CD4-positive, alpha-beta T cell (primary cell): ENCODE data around the gene CNNM3. TPM values are rescaled to one million over a fixed set of nuclear protein-coding genes. Genes with fewer than 3 reads are reported as not detected.

Experiments
- ATAC-seq: fragments of 200-7000 bp; cut with Tn5 transposase; one replicate; pipeline ENCODE4 v1.10.0; 2022; ENCODE audit warnings: mild to moderate bottlenecking; ENCODE audit not compliant: poor library complexity
- CTCF ChIA-PET: fragments of 350-600 bp; sonication (Branson Sonifier 250); formaldehyde crosslinking; loops from one replicate; lab custom pipeline; 2021; ENCODE audit warnings: antibody characterized with exemption, inconsistent platforms; lab: Charles Lee
- POLR2A ChIA-PET: fragments of 350-600 bp; sonication (Branson Sonifier 250); formaldehyde crosslinking; loops from one replicate; lab custom pipeline; 2021; ENCODE audit warnings: antibody characterized with exemption, inconsistent platforms; lab: Charles Lee
- DNase-seq, 14 experiments: peaks; one replicate each; pipeline ENCODE4 v3.0.0-alpha.2; 2013 to 2020; ENCODE audit warnings: mixed read lengths in 2 of 14
- H3K27ac ChIP-seq, 2 donors: one replicate each; pipeline versions ENCODE4 v1.5.1 to v1.7.0; 2013; ENCODE audit warnings: low read length in 2 of 2, low read depth in 1 of 2, mild to moderate bottlenecking in 1 of 2
- H3K27me3 ChIP-seq, 2 experiments: 1 replicate in 1 of 2; 2 replicates in 1 of 2; pipeline versions ENCODE4 v1.6.1 to v1.7.0; 2013; ENCODE audit warnings: low read length in 2 of 2, control low read depth in 1 of 2, mild to moderate bottlenecking in 1 of 2, moderate library complexity in 1 of 2; ENCODE audit not compliant: insufficient read depth in 2 of 2, control insufficient read depth in 1 of 2
- H3K36me3 ChIP-seq: one replicate; pipeline ENCODE4 v1.6.1; 2013; ENCODE audit warnings: low read length, control low read depth; ENCODE audit not compliant: insufficient read depth
- H3K4me1 ChIP-seq: one replicate; pipeline ENCODE4 v1.6.1; 2013; ENCODE audit warnings: low read length, control low read depth; ENCODE audit not compliant: insufficient read depth
- H3K4me3 ChIP-seq: one replicate; pipeline ENCODE4 v1.5.1; 2013; ENCODE audit warnings: mild to moderate bottlenecking, low read length, moderate library complexity
- H3K9me3 ChIP-seq, 2 experiments: 1 replicate in 1 of 2; 2 replicates in 1 of 2; pipeline versions ENCODE4 v1.6.1 to v1.7.0; 2013; ENCODE audit warnings: low read length in 2 of 2, mild to moderate bottlenecking in 2 of 2, control low read depth in 1 of 2, moderate library complexity in 1 of 2; ENCODE audit not compliant: control insufficient read depth in 1 of 2, insufficient read depth in 1 of 2
- H3K27ac Mint-ChIP-seq: one replicate; pipeline ENCODE4 v1.8.0; 2020; ENCODE audit warnings: mixed read lengths
- H3K27me3 Mint-ChIP-seq: one replicate; pipeline ENCODE4 v1.8.0; 2021; ENCODE audit warnings: mixed read lengths
- H3K36me3 Mint-ChIP-seq: one replicate; pipeline ENCODE4 v1.8.0; 2021; ENCODE audit warnings: low read depth, mixed read lengths
- H3K4me1 Mint-ChIP-seq: one replicate; pipeline ENCODE4 v1.8.0; 2021; ENCODE audit warnings: low read depth, mixed read lengths
- H3K4me3 Mint-ChIP-seq: one replicate; pipeline ENCODE4 v1.8.0; 2020; ENCODE audit warnings: mild to moderate bottlenecking, mixed read lengths
- H3K9me3 Mint-ChIP-seq: one replicate; pipeline ENCODE4 v1.8.0; 2020; ENCODE audit warnings: mixed read lengths
- CTCF ChIP-seq: fragments of 200-600 bp; IDR thresholded peaks from one replicate; pipeline ENCODE4 v1.8.0; 2022; ENCODE audit warnings: antibody characterized with exemption, mild to moderate bottlenecking
- intact Hi-C, 2 experiments: fragments of 100-400 bp; cut with DNase I in 1 of 2; cut with micrococcal nuclease in 1 of 2; formaldehyde crosslinking; loops; one replicate each; pipeline versions ENCODE4 v1.15.1 to v1.9.0; 2023 to 2025; cut with DNase I, micrococcal nuclease
- total RNA-seq, 174 experiments: library from RNA in 2 of 174; stranded (reverse) in 2 of 174; gene quantifications; one replicate each; pipeline ENCODE4 v1.2.3 and lab custom pipeline; 2021 to 2026

The CNNM3 gene
- total RNA-seq, 2 experiments from 2014 or later: 48.7 to 53.5 TPM

- TF ChIP-seq CTCF: no peak
- Histone ChIP-seq H3K9me3 (no peaks in the 10 kb centered on the region), H3K27me3 (no peaks in the 10 kb centered on the region), H3K27ac (no peak overlapping the region), H3K36me3 (peaks cover 20% of the 10 kb centered on the region), H3K4me1 (peaks cover 20% of the 10 kb centered on the region), H3K4me3 (no peak overlapping the region)
- ATAC-seq (no peak), DNase-seq (no peak)
- peaks cover 16% of the 10 kb centered on the region for H3K36me3 Mint-ChIP-seq
- no peaks in the 10 kb centered on the region for H3K4me1 Mint-ChIP-seq
- ChIA-PET CTCF (no interaction called here), POLR2A (no interaction called here)
- intact Hi-C loops: no loop called here
- no peaks in the 10 kb centered on the region for H3K9me3 Mint-ChIP-seq
- H3K4me3 Mint-ChIP-seq: no peak overlapping the region
- H3K27ac Mint-ChIP-seq: no peak overlapping the region
- H3K27me3 Mint-ChIP-seq: no peaks in the 10 kb centered on the region
Observed at GRCh38 chr2:96797066-96797625, 18.9 kb upstream of the CNNM3 start.

DNA sequence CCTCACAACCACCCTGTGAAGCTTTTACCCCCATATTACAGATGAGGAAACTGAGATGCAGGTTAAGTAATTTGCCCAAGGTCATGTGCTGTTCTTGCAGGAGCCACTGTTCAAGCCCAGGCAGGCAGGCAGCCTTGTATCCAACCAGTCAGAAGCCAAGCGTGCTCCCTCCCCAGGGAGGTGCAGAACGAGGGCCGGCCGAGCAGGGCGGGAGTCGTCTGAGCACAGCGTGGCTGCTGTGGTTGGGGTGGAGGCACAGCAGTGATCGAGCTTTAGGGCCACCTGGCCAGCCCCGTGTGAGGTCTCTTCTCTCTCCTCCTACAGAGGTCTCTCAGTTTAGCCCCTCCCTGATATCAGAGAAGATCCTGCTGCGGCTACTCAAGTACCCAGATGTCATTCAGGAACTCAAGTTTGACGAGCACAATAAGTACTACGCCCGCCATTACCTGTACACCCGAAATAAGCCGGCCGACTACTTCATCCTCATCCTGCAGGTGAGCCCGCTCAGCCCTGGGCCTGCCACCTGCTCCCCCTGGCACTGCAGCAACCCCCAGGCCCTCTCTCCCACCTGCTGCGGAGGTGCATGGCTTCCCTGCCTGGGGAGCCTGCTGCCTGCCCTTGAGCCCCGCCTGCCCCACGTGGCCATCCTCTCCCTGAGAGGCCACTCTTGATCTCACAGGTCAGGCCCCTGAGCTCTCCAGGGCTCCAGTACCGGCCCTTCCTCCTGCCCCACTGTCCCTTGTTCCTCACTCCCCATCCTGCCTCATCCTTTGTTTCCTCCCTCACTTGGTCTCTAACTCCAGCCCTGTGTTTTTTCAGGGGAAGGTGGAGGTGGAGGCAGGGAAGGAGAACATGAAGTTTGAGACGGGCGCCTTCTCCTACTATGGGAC is 17.1 kb upstream of the CNNM3 start:
- intact Hi-C loops: no loop called here
- Mint-ChIP-seq H3K9me3 (no peaks in the 10 kb centered on the region), H3K36me3 (peaks cover 16% of the 10 kb centered on the region), H3K4me3 (no peak overlapping the region), H3K27ac (no peak overlapping the region), H3K27me3 (no peaks in the 10 kb centered on the region), H3K4me1 (no peaks in the 10 kb centered on the region)
- POLR2A ChIA-PET: interaction anchor here (2.6 kb wide), 1 partner anchor 17 kb away, joined by 14 read pairs; the partner anchor contains the start of gene CNNM3
- Histone ChIP-seq H3K4me3 (no peak overlapping the region), H3K36me3 (peaks cover 20% of the 10 kb centered on the region), H3K27ac (no peak overlapping the region), H3K9me3 (no peaks in the 10 kb centered on the region), H3K27me3 (no peaks in the 10 kb centered on the region), H3K4me1 (peaks cover 26% of the 10 kb centered on the region)
- ATAC-seq: no peak
- TF ChIP-seq CTCF: no peak
- no peak for DNase-seq
- CTCF ChIA-PET: interaction anchor here (1.2 kb wide), 1 partner anchor 15 kb away, joined by 3 read pairs; no protein-coding TSS in a partner anchor

DNA sequence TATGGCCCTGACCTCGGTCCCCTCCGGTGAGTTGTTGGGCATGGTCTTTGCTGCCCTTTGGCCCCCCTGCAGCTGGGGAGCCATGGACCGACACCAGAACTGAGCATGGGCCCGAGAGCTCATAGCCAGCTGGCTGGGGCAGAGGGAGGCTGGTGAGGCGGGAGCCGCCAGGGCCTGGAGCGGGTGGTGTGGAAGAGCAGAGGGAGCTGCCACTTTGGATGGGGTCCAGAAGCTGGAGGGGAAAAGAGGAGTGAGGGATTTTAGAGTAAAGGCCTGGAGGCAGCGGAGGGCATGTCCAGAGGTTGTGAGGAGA is 16.5 kb upstream of the CNNM3 start:
- ChIA-PET CTCF (interaction anchor here (1.2 kb wide), 1 partner anchor 14 kb away, joined by 3 read pairs; no protein-coding TSS in a partner anchor), POLR2A (interaction anchor here (2.6 kb wide), 1 partner anchor 16 kb away, joined by 14 read pairs; the partner anchor contains the start of gene CNNM3)
- DNase-seq: no peak
- no peak for ATAC-seq
- intact Hi-C loops: no loop called here
- no peak overlapping the region for H3K4me3 ChIP-seq
- Mint-ChIP-seq H3K4me1 (no peaks in the 10 kb centered on the region), H3K36me3 (peaks cover 16% of the 10 kb centered on the region), H3K4me3 (no peak overlapping the region), H3K27ac (no peak overlapping the region), H3K27me3 (no peaks in the 10 kb centered on the region), H3K9me3 (no peaks in the 10 kb centered on the region)
- TF ChIP-seq CTCF: no peak
- H3K27ac ChIP-seq: no peak overlapping the region
- H3K27me3 ChIP-seq: no peaks in the 10 kb centered on the region
- peaks cover 20% of the 10 kb centered on the region for H3K36me3 ChIP-seq
- no peaks in the 10 kb centered on the region for H3K9me3 ChIP-seq
- H3K4me1 ChIP-seq: peaks cover 26% of the 10 kb centered on the region
